HEK293T (cell line): Measurements from ENCODE around the gene STXBP6.

Experiments
- CTCF ChIA-PET: fragments of 350-600 bp; formaldehyde crosslinking; extraction: SDS; loops from one replicate; lab custom pipeline; 2021; ENCODE audit warnings: antibody characterized with exemption, inconsistent platforms; lab: Yijun Ruan, JAX
- POLR2A ChIA-PET: fragments of 350-600 bp; formaldehyde crosslinking; extraction: SDS; loops from one replicate; lab custom pipeline; 2020; ENCODE audit warnings: antibody characterized with exemption, inconsistent platforms; lab: Yijun Ruan, JAX
- DNase-seq: peaks from one replicate; pipeline ENCODE4 v3.0.0; 2012; ENCODE audit warnings: mixed read lengths; ENCODE audit errors: extremely low spot score
- ARNT ChIP-seq: fragments of 450-650 bp; IDR thresholded peaks from 2 replicates; pipeline ENCODE4 v1.6.1; 2017; ENCODE audit warnings: mild to moderate bottlenecking
- BHLHE40 ChIP-seq: fragments of 450-650 bp; IDR thresholded peaks from 2 replicates; pipeline ENCODE4 v1.6.1; 2016; ENCODE audit warnings: mild to moderate bottlenecking, moderate library complexity, borderline replicate concordance
- CTBP1 ChIP-seq: fragments of 450-650 bp; IDR thresholded peaks from 2 replicates; pipeline ENCODE4 v1.6.1; 2016; ENCODE audit warnings: borderline replicate concordance
- ELF4 ChIP-seq: fragments of 450-650 bp; IDR thresholded peaks from 2 replicates; pipeline ENCODE4 v1.6.1; 2017; ENCODE audit warnings: antibody characterized with exemption
- FOXA1 ChIP-seq: fragments of 450-650 bp; IDR thresholded peaks from 2 replicates; pipeline ENCODE4 v1.6.1; 2016; ENCODE audit warnings: mild to moderate bottlenecking
- FOXK2 ChIP-seq: fragments of 450-650 bp; IDR thresholded peaks from 2 replicates; pipeline ENCODE4 v1.6.1; 2016; ENCODE audit warnings: mild to moderate bottlenecking
- FOXM1 ChIP-seq: fragments of 450-650 bp; IDR thresholded peaks from 2 replicates; pipeline ENCODE4 v1.6.1; 2017; ENCODE audit warnings: mild to moderate bottlenecking, borderline replicate concordance
- HDGF ChIP-seq: fragments of 450-650 bp; IDR thresholded peaks from 2 replicates; pipeline ENCODE4 v1.6.1; 2017; ENCODE audit warnings: antibody characterized with exemption, borderline replicate concordance
- L3MBTL2 ChIP-seq: fragments of 450-650 bp; conservative IDR thresholded peaks from 2 replicates; pipeline ENCODE4 v1.6.1; 2016; ENCODE audit warnings: mild to moderate bottlenecking
- LEF1 ChIP-seq: fragments of 450-650 bp; IDR thresholded peaks from 2 replicates; pipeline ENCODE4 v1.6.1; 2017; ENCODE audit warnings: mild to moderate bottlenecking, borderline replicate concordance
- NFRKB ChIP-seq: fragments of 450-650 bp; IDR thresholded peaks from 2 replicates; pipeline ENCODE4 v1.6.1; 2016; ENCODE audit warnings: mild to moderate bottlenecking, moderate library complexity
- SP1 ChIP-seq: fragments of 450-650 bp; IDR thresholded peaks from 2 replicates; pipeline ENCODE4 v1.6.1; 2017
- SUZ12 ChIP-seq: fragments of 450-650 bp; IDR thresholded peaks from 2 replicates; pipeline ENCODE4 v1.6.1; 2016; ENCODE audit warnings: mild to moderate bottlenecking
- TARDBP ChIP-seq: fragments of 450-650 bp; IDR thresholded peaks from 2 replicates; pipeline ENCODE4 v1.6.1; 2016
- ZNF384 ChIP-seq: fragments of 450-650 bp; IDR thresholded peaks from 2 replicates; pipeline ENCODE4 v1.6.1; 2016
- TF ChIP-seq, protein P1 (sequence below): fragments of 450-650 bp; IDR thresholded peaks from 2 replicates; pipeline ENCODE4 v1.6.1; 2016

Gene STXBP6

DNA sequence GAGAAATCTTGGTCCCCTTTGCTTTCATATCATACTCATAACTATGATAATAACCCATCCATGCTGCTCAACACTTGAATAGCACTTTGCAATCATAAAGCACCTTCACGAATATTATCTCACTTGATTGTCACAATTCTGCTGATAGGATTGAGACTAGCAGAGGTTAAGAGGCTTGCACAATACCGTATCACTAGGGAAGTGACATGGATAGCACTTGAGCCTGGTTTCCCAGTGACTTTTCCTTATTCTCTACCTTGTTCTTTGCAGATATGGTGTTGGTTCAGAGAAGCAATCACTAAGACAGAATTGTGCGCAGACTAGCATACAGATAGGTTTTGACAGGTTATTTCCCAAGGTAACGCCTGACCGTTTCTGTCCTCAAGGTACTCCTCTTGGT lies 229.3 kb downstream of the STXBP6 start:
- no peak for DNase-seq
- TF ChIP-seq BHLHE40 (no peak), FOXA1 (no peak), L3MBTL2 (no peak), CTBP1 (no peak), HDGF (no peak), FOXM1 (no peak), LEF1 (no peak), ARNT (no peak), ZNF384 (no peak), FOXK2 (no peak), NFRKB (no peak)
- TF ChIP-seq, protein P1, sequence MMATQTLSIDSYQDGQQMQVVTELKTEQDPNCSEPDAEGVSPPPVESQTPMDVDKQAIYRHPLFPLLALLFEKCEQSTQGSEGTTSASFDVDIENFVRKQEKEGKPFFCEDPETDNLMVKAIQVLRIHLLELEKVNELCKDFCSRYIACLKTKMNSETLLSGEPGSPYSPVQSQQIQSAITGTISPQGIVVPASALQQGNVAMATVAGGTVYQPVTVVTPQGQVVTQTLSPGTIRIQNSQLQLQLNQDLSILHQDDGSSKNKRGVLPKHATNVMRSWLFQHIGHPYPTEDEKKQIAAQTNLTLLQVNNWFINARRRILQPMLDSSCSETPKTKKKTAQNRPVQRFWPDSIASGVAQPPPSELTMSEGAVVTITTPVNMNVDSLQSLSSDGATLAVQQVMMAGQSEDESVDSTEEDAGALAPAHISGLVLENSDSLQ, result no peak
- ChIA-PET POLR2A (no interaction called here), CTCF (no interaction called here)

DNA sequence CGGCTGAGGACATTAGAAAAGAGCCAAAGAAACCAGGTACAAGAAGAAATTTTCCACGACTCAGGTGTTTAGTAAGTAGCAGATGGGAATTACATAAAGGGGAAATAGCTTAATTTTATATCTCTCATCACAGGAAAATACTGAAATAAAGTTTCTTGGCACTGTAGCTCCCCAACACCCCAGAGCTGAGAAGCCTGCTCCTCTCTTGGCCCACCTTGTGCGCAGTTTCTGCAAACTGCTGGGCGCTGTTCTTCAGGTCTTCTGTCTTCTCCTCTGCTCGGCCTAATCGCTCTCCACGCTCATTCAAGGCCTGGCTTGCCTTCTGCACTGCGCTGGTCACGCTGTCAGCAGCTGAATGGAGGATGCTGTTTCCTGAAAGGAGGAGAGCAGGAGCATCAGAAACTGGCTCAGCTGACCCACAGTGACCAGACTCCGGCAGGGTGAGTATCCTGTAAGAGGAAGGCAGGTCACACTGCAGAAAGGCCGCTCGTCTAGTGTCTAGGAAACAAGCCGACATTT lies 231.1 kb downstream of the STXBP6 start:
- no peak for TF ChIP-seq FOXK2
- TF ChIP-seq TARDBP, result no peak
- no peak for TF ChIP-seq SP1
- no peak for TF ChIP-seq SUZ12
- TF ChIP-seq LEF1, result no peak
- no peak for TF ChIP-seq L3MBTL2
- no peak for TF ChIP-seq FOXA1
- TF ChIP-seq CTBP1, result no peak
- no peak for TF ChIP-seq ARNT
- no peak for TF ChIP-seq ZNF384
- POLR2A ChIA-PET, result no interaction called here
- CTCF ChIA-PET, result no interaction called here
- DNase-seq, result no peak

DNA sequence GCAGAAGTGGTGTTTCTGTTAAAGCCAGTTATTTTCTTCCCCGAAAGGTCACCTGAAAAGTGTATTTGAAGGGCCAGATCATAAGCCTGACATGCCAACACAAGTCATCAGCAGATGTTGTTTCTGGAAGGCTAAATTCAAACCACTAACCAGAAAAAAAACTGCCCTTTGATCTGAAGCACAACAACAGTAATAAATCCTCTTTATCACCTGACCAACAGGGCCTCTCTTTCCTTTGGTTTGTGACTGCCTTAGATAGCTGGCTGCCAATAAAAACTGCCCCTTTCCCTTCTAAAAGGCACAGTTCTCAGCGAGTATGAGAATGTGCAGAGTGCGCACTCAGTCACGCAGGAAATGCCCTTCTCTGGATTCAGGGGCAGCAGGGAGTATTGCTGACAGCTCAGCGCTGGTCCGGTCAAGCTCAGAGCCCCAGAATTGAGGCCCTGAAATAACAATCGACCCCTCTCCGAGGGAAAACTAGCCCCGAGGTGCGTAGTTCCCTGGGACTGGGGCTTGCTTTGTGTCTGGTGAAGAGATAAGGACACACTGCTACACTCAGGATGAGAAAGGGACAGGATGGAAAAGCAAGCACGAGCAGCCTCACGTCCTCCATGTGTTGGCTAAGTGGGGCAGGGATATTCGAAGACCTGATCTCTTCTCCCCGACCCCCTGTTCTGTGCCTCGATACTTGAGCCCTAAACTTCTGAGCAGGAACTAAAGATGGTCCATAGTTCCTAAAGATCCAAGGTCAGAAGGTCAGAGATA lies 231.7 kb downstream of the STXBP6 start:
- ChIA-PET CTCF (interaction anchor here (0.8 to 1.2 kb wide), 3 partner anchors 12 to 224 kb away, joined by 3 to 5 read pairs (median 3); no protein-coding TSS in a partner anchor), POLR2A (no interaction called here)
- DNase-seq, result peak; percentile 12
- TF ChIP-seq ELF4, result no peak
- no peak for TF ChIP-seq HDGF
- TF ChIP-seq ARNT, result no peak
- no peak for TF ChIP-seq FOXK2
- no peak for TF ChIP-seq L3MBTL2
- TF ChIP-seq, protein P1, result no peak
- TF ChIP-seq LEF1, result no peak
- no peak for TF ChIP-seq BHLHE40
- no peak for TF ChIP-seq SP1
- no peak for TF ChIP-seq NFRKB
- TF ChIP-seq SUZ12, result no peak
- no peak for TF ChIP-seq TARDBP
- no peak for TF ChIP-seq CTBP1
- TF ChIP-seq FOXA1, result no peak

DNA sequence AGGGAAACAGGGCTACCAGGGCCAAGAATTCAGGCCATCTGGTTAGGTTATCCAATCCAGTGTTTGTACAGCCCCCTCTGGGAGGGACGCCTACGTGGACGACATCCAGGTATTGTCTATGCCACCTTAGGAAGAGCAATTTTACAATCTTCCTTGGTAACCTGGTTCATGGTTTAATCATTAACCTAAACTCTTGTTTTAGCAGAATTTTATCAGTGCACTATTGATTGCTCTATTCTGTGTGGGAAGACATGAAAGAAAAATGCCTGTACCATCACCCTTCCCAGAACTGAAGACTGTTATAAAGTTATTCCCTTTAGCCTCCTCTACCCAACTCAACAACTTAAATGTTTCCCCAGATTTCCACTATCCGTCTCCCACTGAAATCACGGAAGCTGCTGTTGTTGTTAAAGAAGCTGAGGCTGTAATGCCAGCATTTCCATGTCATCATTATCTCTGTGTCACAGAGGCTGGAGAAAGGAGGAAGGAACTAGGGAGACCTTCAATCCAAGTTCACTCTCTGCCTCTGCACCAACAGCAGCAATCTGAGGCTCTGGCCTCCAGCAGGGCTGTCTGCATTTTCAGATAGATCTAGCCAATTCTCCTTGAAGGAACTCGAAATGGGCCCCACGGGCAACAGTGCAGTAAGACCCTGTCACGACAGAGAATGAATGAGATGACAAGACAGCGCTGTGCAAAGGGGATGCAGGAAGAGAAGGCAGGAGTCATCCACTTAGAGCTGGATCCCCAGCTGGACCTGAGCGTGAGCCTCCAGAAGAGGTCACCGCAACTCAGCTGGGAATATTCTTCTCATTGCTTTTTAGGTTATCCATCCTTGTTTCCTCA lies 232.5 kb downstream of the STXBP6 start:
- DNase-seq, result peak; percentile 15
- ChIA-PET CTCF (interaction anchor here (0.8 to 1.2 kb wide), 3 partner anchors 11 to 225 kb away, joined by 3 to 5 read pairs (median 3); no protein-coding TSS in a partner anchor), POLR2A (no interaction called here)
- TF ChIP-seq ZNF384, result no peak
- TF ChIP-seq CTBP1, result no peak
- TF ChIP-seq LEF1, result no peak
- TF ChIP-seq, protein P1, result no peak
- no peak for TF ChIP-seq L3MBTL2
- no peak for TF ChIP-seq NFRKB
- TF ChIP-seq BHLHE40, result no peak
- no peak for TF ChIP-seq HDGF
- no peak for TF ChIP-seq TARDBP
- TF ChIP-seq ARNT, result no peak
- no peak for TF ChIP-seq SUZ12

DNA sequence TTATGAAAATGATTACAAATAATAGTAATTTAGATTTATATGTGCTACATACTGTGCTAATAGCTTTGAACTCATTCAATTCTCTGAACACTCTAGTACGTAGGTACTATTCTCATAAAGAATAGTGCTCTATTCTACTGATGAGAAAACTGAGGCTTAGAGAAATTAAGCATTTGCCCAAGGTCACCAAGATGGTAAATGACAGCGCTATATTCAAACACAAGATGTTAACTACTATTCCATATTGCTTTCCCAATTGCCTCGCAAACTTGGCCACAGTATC lies 233.1 kb downstream of the STXBP6 start:
- DNase-seq, result no peak
- TF ChIP-seq FOXK2 (no peak), NFRKB (no peak), TARDBP (no peak), CTBP1 (no peak), FOXA1 (no peak), L3MBTL2 (no peak), ARNT (no peak), SP1 (no peak), HDGF (no peak), SUZ12 (no peak), FOXM1 (no peak), BHLHE40 (no peak), ZNF384 (no peak), ELF4 (no peak), LEF1 (no peak)
- TF ChIP-seq, protein P1, result no peak
- ChIA-PET POLR2A (no interaction called here), CTCF (no interaction called here)
